ENCODE results near the gene LPCAT1.

LPCAT1 gene

GRCh38 chr5:1465966-1466471, 57.7 kb downstream of the LPCAT1 start:
- TF ChIP-seq CTCF (IDR thresholded peaks at IDR 0.05; ENCODE audit: borderline replicate concordance, control extremely low read depth, extremely low read depth, insufficient read depth, missing control alignments), result no peak
- in situ Hi-C loops (cut with MboI; ENCODE audit: low sequenced_read_pairs, unreplicated experiment), result no loop called here
- DNase-seq (ENCODE audit: low spot score), result no peak

GRCh38 chr5:1465117-1465516, 58.6 kb downstream of the LPCAT1 start:
- in situ Hi-C loops (cut with MboI; ENCODE audit: low sequenced_read_pairs, unreplicated experiment), result no loop called here
- TF ChIP-seq CTCF (IDR thresholded peaks at IDR 0.05; ENCODE audit: borderline replicate concordance, control extremely low read depth, extremely low read depth, insufficient read depth, missing control alignments), result no peak
- DNase-seq (ENCODE audit: low spot score), result no peak

GRCh38 chr5:1464511-1464910, 59.2 kb downstream of the LPCAT1 start:
- in situ Hi-C loops (cut with MboI; ENCODE audit: low sequenced_read_pairs, unreplicated experiment), result no loop called here
- TF ChIP-seq CTCF (IDR thresholded peaks at IDR 0.05; ENCODE audit: borderline replicate concordance, control extremely low read depth, extremely low read depth, insufficient read depth, missing control alignments), result no peak
- DNase-seq (ENCODE audit: low spot score), result no peak

- TF ChIP-seq CTCF (IDR thresholded peaks at IDR 0.05; ENCODE audit: borderline replicate concordance, control extremely low read depth, extremely low read depth, insufficient read depth, missing control alignments), result no peak
- in situ Hi-C loops (cut with MboI; ENCODE audit: low sequenced_read_pairs, unreplicated experiment), result no loop called here
- no peak for DNase-seq (ENCODE audit: low spot score)
Observed at GRCh38 chr5:1464096-1464446, 59.7 kb downstream of the LPCAT1 start.

GRCh38 chr5:1463326-1464095, 60.2 kb downstream of the LPCAT1 start:
- in situ Hi-C loops (cut with MboI; ENCODE audit: low sequenced_read_pairs, unreplicated experiment), result no loop called here
- no peak for TF ChIP-seq CTCF (IDR thresholded peaks at IDR 0.05; ENCODE audit: borderline replicate concordance, control extremely low read depth, extremely low read depth, insufficient read depth, missing control alignments)
- DNase-seq (ENCODE audit: low spot score), result no peak

GRCh38 chr5:1462358-1462757, 61.4 kb downstream of the LPCAT1 start:
- in situ Hi-C loops (cut with MboI; ENCODE audit: low sequenced_read_pairs, unreplicated experiment), result no loop called here
- DNase-seq (ENCODE audit: low spot score), result no peak
- TF ChIP-seq CTCF (IDR thresholded peaks at IDR 0.05; ENCODE audit: borderline replicate concordance, control extremely low read depth, extremely low read depth, insufficient read depth, missing control alignments), result no peak

All from GM13976 (cell line).